ENCODE data around the gene MCC.

- TF ChIP-seq GATA3 (IDR thresholded peaks at IDR 0.05; ENCODE audit: low read depth, low read length) (no peak), GATA2 (IDR thresholded peaks at IDR 0.05; ENCODE audit: low read depth, low read length) (no peak)
These were observed 278.8 kb downstream of the MCC start for GRCh38 chr5:113209498-113209897.
